Mucosa of rectum (tissue), 2 donors: ENCODE measurements around the gene SNX2.

Experiments used
- H3K27ac ChIP-seq, 2 donors: one replicate each; pipeline ENCODE4 v1.7.0; 2013; ENCODE audit warnings: inconsistent platforms in 2 of 2, low read depth in 2 of 2, low read length in 2 of 2
- H3K27me3 ChIP-seq, 2 donors: one replicate each; pipeline ENCODE4 v1.7.0; 2013; ENCODE audit warnings: low read length in 2 of 2; ENCODE audit not compliant: control insufficient read depth in 2 of 2, insufficient read depth in 2 of 2
- H3K36me3 ChIP-seq, 2 donors: one replicate each; pipeline ENCODE4 v1.7.0; 2013; ENCODE audit warnings: low read length in 2 of 2; ENCODE audit not compliant: control insufficient read depth in 2 of 2, insufficient read depth in 2 of 2
- H3K4me1 ChIP-seq, 2 donors: one replicate each; pipeline ENCODE4 v1.7.0; 2013; ENCODE audit warnings: low read length in 2 of 2, mild to moderate bottlenecking in 1 of 2; ENCODE audit not compliant: control insufficient read depth in 2 of 2, insufficient read depth in 2 of 2
- H3K4me3 ChIP-seq, 2 donors: one replicate each; pipeline ENCODE4 v1.7.0; 2013; ENCODE audit warnings: low read length in 2 of 2
- H3K9ac ChIP-seq, 2 donors: one replicate each; pipeline ENCODE4 v1.7.0; 2013; ENCODE audit warnings: low read length in 2 of 2, low read depth in 1 of 2, mild to moderate bottlenecking in 1 of 2
- H3K9me3 ChIP-seq, 2 donors: one replicate each; pipeline ENCODE4 v1.7.0; 2013; ENCODE audit warnings: low read length in 2 of 2; ENCODE audit not compliant: control insufficient read depth in 2 of 2
- donor health status: healthy.
- donor health status: Normal muscosa, but diverticular disease.

The SNX2 gene

GRCh38 chr5:122858451-122858850 is 83.6 kb downstream of the SNX2 start:
- H3K27ac ChIP-seq, result no peak overlapping the region
- H3K36me3 ChIP-seq, result no peaks in the 10 kb centered on the region
- no peaks in the 10 kb centered on the region for H3K9me3 ChIP-seq
- H3K4me1 ChIP-seq, result no peaks in the 10 kb centered on the region
- H3K9ac ChIP-seq, result no peak overlapping the region
- no peaks in the 10 kb centered on the region for H3K27me3 ChIP-seq
- no peak overlapping the region for H3K4me3 ChIP-seq

DNA sequence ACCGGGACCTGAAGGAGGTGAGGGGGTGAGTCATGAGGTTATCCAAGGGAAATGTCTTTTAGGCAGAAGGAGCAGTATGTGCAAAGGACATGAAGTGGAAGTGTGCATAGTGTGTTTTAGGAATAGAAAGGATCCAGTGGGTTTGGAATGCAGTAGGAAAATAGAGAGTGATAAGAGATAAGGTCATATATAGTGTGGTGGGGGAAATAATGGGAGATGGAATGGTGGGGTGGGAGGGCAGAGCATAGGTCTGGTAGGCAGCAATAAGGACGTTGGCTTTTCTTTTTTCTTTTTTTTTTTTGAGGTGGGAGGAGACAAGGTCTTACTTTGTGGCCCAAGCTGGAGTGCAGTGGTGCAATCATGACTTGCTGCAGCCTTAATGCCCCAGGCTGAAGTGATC is 88.4 kb downstream of the SNX2 start:
- H3K9me3 ChIP-seq, result no peaks in the 10 kb centered on the region
- no peak overlapping the region for H3K9ac ChIP-seq
- H3K27me3 ChIP-seq, result no peaks in the 10 kb centered on the region
- peaks cover 0 to 3% of the 10 kb centered on the region in 2 donors for H3K36me3 ChIP-seq
- H3K4me1 ChIP-seq, result no peaks in the 10 kb centered on the region
- H3K4me3 ChIP-seq, result no peak overlapping the region
- H3K27ac ChIP-seq, result no peak overlapping the region

GRCh38 chr5:122863721-122864120 is 88.8 kb downstream of the SNX2 start:
- no peak overlapping the region for H3K4me3 ChIP-seq
- no peaks in the 10 kb centered on the region for H3K9me3 ChIP-seq
- no peaks in the 10 kb centered on the region for H3K27me3 ChIP-seq
- no peak overlapping the region for H3K9ac ChIP-seq
- H3K27ac ChIP-seq, result no peak overlapping the region
- peaks cover 0 to 3% of the 10 kb centered on the region in 2 donors for H3K36me3 ChIP-seq
- no peaks in the 10 kb centered on the region for H3K4me1 ChIP-seq

DNA sequence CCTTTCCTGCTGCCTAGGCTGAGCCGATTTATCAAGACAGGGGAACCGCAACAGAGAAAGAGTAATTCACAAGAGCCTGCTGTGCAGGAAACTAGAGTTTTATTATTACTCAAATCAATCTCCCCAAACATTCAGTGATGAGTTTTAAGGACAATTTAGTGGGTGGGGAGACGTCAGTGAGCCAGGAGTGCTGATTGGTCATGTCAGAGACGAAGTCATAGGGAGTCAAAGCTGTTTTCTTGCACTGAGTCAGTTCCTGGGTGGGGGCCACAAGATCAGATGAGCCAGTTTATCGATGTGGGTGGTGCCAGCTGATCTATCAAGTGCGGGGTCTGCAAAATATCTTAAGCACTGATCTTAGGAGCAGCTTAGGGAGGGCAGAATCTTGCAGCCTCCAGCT is 89.5 kb downstream of the SNX2 start:
- no peak overlapping the region for H3K4me3 ChIP-seq
- H3K4me1 ChIP-seq, result no peaks in the 10 kb centered on the region
- no peaks in the 10 kb centered on the region for H3K9me3 ChIP-seq
- no peak overlapping the region for H3K27ac ChIP-seq
- H3K36me3 ChIP-seq, result peaks cover 0 to 3% of the 10 kb centered on the region in 2 donors
- H3K27me3 ChIP-seq, result no peaks in the 10 kb centered on the region
- H3K9ac ChIP-seq, result no peak overlapping the region

DNA sequence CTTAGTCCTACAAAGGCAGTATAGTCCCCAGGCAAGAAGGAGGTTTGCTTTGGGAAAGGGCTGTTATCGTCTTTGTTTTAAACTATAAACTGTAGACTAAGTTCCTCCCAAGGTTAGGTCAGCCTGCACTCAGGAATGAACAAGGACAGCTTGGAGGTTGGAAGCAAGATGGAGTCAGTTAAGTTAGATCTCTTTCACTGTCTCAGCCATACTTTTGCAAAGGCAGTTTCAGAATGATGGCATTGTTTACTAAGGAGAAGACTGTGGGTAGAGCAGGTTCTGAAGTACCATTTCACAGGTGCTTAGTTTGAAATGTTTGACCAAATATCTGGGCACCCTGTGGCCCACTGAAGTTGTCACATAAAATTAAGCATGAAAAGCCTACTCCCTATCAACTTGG is 90.0 kb downstream of the SNX2 start:
- Histone ChIP-seq H3K4me3 (no peak overlapping the region), H3K4me1 (no peaks in the 10 kb centered on the region), H3K27ac (no peak overlapping the region), H3K9me3 (no peaks in the 10 kb centered on the region), H3K27me3 (no peaks in the 10 kb centered on the region), H3K36me3 (peaks cover 0 to 3% of the 10 kb centered on the region in 2 donors), H3K9ac (no peak overlapping the region)

DNA sequence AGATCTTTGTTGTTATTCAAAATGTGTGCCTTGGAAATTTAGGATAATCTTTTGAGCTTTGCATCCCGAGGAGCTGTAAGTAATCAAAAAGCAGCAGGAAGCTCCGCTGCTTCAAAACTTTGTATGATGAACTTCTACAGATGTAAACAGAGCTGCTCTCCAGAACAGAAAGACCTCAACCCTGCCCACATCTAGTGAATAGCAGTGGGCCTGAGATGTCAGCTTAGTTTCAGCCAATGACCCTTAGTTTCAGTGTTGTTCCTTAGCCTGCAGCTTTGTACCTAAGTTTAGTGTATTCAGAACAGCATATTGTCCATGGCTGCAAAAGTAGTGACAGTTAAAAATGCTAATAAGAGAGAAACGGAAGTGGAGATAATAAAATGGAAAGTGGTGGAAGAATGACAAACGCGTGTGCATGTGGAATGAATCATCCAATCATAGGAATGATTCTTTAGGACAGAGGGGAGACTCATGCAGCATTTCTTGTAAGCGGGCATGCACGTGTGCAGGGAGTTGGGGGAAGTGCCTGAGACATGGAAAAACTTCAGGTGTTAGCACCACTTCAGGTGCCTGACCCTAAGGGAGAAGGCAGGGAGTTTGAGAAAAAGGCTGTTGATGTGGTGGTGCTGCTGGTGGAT is 95.5 kb downstream of the SNX2 start:
- H3K27ac ChIP-seq, result no peak overlapping the region
- no peaks in the 10 kb centered on the region for H3K4me1 ChIP-seq
- no peak overlapping the region for H3K9ac ChIP-seq

GRCh38 chr5:122871661-122872060 is 96.8 kb downstream of the SNX2 start:
- Histone ChIP-seq H3K9me3 (no peaks in the 10 kb centered on the region), H3K36me3 (no peaks in the 10 kb centered on the region), H3K9ac (no peak overlapping the region), H3K27me3 (no peaks in the 10 kb centered on the region), H3K27ac (no peak overlapping the region), H3K4me1 (no peaks in the 10 kb centered on the region), H3K4me3 (no peak overlapping the region)

More for the DNA sequence above, 95.5 kb downstream of the SNX2 start:
- Histone ChIP-seq H3K4me3 (no peak overlapping the region), H3K27me3 (no peaks in the 10 kb centered on the region), H3K9me3 (no peaks in the 10 kb centered on the region), H3K36me3 (peaks cover 0 to 3% of the 10 kb centered on the region in 2 donors)

- no peaks in the 10 kb centered on the region for H3K36me3 ChIP-seq
- no peak overlapping the region for H3K27ac ChIP-seq
- no peaks in the 10 kb centered on the region for H3K4me1 ChIP-seq
- H3K27me3 ChIP-seq, result no peaks in the 10 kb centered on the region
- no peak overlapping the region for H3K4me3 ChIP-seq
- no peak overlapping the region for H3K9ac ChIP-seq
- no peaks in the 10 kb centered on the region for H3K9me3 ChIP-seq
Observed at GRCh38 chr5:122874179-122874875, 99.4 kb downstream of the SNX2 start.

- H3K4me3 ChIP-seq, result no peak overlapping the region
- H3K36me3 ChIP-seq, result no peaks in the 10 kb centered on the region
- H3K9ac ChIP-seq, result no peak overlapping the region
- H3K27me3 ChIP-seq, result no peaks in the 10 kb centered on the region
- no peak overlapping the region for H3K27ac ChIP-seq
- no peaks in the 10 kb centered on the region for H3K4me1 ChIP-seq
- no peaks in the 10 kb centered on the region for H3K9me3 ChIP-seq
Observed at GRCh38 chr5:122877518-122877917, 102.6 kb downstream of the SNX2 start.

DNA sequence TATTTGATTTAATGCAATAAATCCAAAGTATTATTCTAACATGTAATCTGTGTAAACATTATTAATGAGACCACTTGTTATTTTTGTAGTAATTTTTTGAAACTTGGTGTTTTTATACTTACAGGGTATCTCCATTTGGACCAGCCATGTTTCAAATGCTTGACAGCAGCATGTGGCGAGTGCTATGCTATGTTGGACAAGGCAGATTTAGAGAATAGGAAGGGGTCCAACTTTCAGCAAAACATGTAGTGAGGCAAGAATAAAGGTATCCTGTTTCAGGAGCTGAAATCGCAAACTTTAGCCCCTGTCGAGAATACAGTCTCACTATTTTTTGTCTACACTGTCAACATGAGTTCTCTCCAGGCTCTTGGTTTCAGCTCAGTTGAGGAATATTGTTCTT is 104.2 kb downstream of the SNX2 start:
- no peaks in the 10 kb centered on the region for H3K9me3 ChIP-seq

More for the DNA sequence above, 104.2 kb downstream of the SNX2 start:
- Histone ChIP-seq H3K27me3 (no peaks in the 10 kb centered on the region), H3K4me3 (no peak overlapping the region), H3K27ac (no peak overlapping the region), H3K9ac (no peak overlapping the region), H3K4me1 (no peaks in the 10 kb centered on the region), H3K36me3 (no peaks in the 10 kb centered on the region)
